PC-3 (cell line): ENCODE results near the gene CHM.

Experiments used
- CTCF ChIP-seq: fragments of 300-600 bp; sonication (generic); conservative IDR thresholded peaks from 2 replicates; pipeline ENCODE4 v1.5.1; 2017; ENCODE audit warnings: antibody characterized with exemption, low read depth, mild to moderate bottlenecking, low read length
- EZH2 ChIP-seq: fragments of 300-600 bp; sonication (generic); IDR thresholded peaks from one replicate; pipeline ENCODE4 v1.6.1; 2017; ENCODE audit warnings: antibody characterized with exemption, mild to moderate bottlenecking, low read length; ENCODE audit not compliant: unreplicated experiment
- EZH2phosphoT487 ChIP-seq: fragments of 300-600 bp; sonication (generic); IDR thresholded peaks from 2 replicates; pipeline ENCODE4 v1.6.1; 2018; ENCODE audit warnings: mild to moderate bottlenecking, antibody characterized with exemption, low read length, borderline replicate concordance

- no peak for TF ChIP-seq CTCF
- TF ChIP-seq EZH2phosphoT487: no peak
- no peak for TF ChIP-seq EZH2
These were observed 218.6 kb downstream of the CHM start for GRCh38 chrX:85828771-85829170.
